GM10847 (cell line): ENCODE results near the gene ATP10A.

Experiments
- POLR2A ChIP-seq: IDR thresholded peaks from 2 replicates; pipeline ENCODE4 v1.6.1; 2011; ENCODE audit not compliant: insufficient read length; ENCODE audit errors: extremely low read depth

The ATP10A gene

DNA sequence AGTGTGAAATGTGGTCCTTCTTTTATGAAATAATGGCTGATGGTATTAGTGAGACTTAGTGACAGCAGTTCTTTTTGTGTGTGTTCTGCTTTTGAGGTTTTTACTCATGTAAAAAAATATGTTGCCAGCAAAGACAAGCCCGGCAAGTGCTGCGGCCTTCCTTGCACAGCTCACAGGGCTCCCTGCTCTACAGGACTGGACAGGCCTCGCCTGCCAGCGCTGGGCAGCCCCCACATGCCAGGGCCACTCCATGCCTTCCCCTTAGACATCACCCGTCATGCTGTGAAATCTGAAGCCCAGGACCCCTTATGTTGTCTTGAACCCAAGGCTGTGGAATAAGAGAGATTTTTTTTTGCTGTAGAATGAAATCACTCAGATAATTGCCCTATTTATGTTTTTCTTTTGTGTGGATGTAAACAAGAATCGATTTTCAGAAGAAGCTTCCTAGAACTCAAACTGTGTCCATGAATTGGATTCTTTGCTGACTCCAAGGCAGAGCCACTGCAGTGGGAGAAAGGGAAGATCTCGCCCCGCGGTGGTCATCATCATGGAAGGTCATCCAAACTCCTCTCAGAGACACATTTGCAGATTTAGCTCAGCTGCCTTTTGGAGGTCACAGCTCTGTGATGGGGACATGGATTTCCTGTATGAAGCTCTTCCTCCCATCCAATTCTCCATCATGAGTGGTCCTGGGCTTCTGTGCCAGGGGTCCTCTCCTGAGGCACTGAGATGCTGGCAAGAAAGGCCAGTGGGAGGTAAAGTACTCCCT, 150.8 kb downstream of the ATP10A start:
- no peak for TF ChIP-seq POLR2A

DNA sequence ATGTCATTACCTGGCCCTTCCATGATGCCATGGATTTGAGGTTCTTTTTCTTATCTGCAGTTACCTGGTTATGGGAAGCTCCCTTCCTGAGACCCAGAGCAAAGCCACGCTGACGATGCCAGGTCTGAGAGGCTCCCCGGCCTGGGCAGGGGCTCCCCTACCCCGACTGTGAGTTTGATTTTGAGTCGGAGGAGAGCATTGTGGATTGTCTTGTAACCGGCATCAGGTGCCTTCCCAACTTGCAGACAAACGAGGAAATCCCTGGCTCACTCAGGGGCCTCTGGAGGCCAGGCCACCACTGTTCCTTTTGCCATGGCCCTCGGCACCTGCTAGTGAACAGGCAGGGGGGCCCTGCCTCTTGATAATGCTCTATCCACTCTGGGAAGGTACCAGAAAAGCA, 151.4 kb downstream of the ATP10A start:
- no peak for TF ChIP-seq POLR2A

DNA sequence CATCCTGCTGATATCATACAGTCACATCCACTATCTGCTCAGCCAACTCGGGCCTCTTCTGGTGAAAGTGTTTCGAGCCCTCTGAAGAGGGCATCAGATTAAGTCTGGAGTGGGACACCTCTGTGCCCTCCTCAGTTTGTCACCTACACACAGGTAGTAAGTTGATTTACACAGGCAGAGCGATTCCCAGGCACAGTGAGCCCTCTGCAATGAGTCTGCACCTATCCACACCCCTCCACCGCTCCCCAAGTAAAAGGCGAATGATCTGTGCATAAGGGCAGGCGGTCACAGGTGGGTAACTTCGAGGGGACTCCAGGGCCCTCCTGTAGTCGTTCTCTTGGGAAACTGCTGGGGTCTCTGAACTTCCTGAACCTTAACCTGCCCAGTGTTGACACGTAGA, 152.0 kb downstream of the ATP10A start:
- TF ChIP-seq POLR2A, result no peak

DNA sequence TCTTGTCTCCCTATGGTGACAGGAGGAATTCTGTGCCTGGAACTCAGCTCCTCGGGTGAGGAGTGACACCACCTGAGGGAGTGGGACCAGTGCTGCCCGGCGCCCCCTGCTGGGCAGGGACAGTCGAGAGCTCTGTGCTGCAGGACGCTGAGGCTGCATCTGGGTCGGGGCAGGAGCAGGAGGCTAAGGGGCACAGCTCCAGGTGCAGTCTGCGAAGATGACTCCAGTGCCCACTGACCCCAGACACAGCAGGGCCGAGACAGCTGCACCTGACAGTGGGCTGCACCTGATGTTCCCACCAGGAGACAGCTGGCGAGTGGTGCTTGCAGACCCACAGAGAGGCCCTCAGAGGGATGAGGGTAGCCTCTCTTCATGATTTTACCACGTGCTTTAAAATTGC, 152.9 kb downstream of the ATP10A start:
- TF ChIP-seq POLR2A, result no peak

DNA sequence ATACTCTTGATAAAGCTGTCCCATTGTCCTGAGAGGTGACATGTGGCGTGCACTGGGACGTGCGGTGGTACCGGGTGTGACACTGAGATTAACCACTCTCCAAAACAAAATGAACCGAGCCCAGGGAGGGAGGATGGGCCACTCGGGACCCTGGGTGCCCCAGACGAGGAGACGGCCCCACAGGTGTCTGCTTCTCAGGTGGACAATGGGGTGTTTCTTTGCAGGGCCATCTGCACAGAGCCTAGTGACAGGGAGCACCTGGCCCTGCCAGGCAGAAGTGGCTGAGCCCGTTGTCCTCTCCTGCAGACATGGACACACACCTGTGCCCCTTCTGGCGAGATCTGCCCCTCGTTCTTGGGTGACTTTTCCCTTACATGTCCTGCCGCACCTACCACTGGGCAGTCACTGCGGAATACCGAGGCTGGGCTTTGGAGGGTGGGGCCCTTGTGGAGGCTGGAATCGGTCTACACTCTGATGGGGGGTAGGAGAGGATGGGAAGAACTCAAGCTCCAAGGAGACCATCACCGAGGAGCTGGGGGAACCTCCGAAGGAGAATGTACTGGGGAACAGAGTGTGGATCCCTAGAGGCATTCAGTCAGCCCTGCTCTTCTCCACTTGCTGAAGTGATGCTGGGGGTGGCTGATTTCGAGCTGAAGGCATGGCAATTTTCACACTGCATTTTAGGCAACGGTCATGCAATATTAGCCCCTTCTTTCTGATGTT, 153.5 kb downstream of the ATP10A start:
- TF ChIP-seq POLR2A, result no peak

DNA sequence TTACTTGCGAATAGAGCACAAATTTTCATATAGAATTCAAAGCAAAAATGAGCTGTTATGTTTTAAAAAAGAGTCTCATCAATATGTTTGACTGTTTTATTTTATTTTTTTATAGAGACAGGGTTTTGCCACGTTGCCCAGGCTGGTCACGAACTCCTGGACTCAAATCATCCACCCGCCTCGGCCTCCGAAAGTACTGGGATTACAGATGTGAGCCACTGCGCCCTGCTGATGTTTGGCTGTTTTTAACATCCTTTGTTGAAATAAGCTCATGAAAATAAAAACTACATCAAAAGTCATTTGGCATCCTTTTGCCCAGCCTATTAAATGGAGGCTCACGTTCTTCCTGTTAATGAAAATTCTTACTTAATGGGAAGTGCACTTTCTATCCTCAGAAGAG, 154.7 kb downstream of the ATP10A start:
- TF ChIP-seq POLR2A, result no peak

DNA sequence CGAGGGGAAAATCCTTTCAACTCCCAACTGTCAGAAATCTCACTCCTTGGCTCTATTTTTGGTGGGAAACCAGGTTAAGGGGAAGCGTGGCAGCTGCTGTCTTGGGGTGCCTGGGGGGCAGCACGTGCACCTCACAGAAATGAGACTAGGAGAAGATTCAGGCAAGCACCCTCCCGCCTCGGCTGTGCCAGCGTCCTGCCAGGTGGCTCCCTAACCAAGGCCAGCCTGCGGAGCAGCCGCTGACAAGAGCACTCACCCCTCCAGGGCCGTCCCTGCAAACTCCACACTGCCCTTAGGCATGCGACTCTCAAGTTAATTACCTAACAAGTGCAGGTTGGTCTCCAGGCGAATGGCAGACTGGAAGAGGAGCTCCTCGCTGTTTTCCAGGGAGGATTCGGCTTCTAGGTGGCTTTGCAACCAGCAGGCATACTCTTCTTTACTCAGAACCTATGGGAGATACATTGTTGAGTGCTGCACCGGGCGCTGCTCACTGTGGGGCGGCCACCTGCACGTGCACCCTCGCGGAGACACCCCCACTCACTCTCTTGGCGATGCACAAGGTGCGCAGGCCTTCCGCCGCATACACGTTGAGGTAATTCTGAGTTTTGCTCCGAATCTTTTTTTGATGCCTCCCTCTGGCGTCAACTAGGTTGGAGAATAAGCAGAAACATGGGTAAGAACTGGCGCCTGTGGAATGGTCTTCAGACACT, 155.3 kb downstream of the ATP10A start:
- no peak for TF ChIP-seq POLR2A

DNA sequence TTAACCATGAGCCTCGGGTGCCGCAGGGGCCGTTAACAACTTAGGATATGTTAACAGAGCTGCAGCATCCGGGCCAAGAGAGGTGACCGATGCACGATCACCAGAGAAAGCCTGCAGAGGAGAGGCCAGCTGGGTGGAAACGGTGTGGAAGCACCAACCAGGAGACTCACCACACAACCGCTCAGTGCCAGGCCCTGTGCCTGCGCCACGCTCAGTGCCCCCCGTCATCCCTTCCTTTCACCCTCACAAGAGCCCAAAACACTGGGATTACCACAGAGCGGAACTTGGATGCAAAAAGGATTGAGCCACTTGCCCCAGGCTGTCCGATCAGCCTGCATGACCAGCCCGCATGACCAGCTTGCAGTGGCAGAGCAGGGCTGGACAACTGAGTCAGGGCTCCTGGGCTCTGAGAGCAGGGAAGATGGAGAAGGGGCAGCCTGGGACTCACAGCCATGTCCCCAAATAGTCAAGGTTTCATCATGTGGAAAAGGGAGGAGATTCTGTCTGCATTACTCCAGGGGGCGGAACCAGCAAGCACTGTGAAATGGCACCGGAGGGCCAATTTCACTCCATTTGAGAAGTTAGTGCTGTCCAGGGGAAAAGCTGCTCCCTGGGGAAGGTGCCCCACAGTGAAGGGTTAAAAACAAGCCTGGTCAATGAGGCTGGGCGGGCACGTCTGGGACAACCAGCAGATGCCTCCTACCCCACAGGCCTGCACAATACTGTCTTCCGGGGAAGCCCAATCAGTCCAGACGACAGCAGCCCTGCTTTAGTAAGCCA, 156.8 kb downstream of the ATP10A start:
- TF ChIP-seq POLR2A, result no peak

DNA sequence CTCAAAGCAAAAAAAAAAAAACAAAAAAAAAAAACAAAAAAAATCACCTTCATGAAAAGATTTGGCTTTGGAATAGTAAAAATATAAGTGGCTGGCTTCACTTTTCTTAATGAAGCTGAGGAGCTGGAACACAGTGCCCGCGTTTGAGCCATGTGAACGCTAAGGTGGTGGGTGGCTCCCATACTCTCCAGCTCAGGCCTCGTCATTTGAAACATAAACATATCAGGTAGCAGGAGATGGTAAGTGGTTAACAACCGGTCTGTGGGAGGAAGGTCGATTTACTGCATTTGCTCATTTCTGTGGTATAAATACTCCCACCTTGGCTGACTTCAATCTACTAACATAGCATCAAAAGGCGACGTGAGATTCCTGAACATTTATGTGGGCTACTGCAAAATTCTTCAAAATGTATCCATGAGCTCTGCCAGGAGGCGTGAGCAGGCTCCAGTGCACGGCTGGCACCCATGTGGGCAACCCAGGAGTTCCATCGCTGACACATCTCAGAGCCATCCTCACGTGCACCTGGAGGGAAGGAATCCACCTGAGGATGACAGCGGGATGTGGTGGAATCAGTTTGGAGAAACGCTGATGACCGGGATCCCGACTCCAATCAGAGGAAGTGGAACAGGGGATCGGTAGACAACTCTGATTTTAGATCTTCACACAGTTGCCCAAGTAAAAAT, 157.6 kb downstream of the ATP10A start:
- TF ChIP-seq POLR2A, result no peak

DNA sequence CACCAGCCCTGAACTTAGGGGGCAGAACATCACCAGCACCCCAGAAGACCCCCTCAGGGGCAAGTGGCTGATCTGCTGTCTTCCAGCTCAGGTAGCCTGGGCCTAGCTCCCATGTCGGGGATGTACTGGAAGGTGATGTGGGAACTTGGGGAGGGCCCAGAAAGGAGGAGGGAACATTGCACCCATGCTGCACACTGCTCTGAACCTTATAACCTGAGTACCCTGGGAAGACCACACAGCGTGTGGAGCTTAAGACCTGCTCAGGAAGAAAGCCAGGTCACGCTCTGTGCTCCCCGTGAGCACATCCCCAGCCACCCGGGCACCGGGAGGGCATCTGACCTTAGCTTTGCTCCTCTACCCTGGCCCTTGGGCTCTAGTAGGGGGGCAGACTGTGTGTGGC, 159.4 kb downstream of the ATP10A start:
- no peak for TF ChIP-seq POLR2A

DNA sequence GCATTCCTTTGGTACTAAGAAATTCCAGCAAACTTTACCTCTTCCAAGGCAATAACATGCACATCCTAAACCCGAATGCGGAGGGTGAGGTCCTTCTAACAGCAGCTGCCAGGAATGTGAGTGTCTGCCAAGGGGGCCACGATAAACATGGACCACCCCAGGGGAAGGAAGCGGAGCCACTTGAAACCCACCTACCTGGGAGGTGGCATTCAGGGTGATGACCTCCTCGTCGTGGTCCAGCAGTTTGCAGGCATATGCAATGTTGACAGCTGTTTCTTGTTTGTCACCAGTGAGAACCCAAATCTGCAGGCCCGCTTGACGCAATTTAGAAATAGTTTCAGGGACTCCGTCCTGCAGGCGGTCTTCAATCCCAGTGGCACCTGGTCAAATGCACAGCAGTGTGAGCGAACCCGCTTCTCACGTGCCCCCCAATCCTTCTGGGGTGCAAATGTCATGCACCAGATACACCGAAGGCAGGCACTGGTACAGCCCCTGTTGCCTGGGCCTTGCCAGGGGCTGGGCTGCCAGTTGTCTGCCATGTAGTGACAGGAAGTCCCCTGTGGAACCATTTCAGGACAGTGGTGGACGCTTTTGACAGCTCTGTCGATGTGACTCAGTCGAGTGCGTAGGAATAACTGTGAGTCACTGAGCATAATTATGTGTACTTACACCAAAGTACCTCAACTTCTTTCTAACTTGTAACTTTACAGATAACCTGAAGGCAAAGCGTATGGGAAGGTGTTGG, 161.2 kb downstream of the ATP10A start:
- no peak for TF ChIP-seq POLR2A

DNA sequence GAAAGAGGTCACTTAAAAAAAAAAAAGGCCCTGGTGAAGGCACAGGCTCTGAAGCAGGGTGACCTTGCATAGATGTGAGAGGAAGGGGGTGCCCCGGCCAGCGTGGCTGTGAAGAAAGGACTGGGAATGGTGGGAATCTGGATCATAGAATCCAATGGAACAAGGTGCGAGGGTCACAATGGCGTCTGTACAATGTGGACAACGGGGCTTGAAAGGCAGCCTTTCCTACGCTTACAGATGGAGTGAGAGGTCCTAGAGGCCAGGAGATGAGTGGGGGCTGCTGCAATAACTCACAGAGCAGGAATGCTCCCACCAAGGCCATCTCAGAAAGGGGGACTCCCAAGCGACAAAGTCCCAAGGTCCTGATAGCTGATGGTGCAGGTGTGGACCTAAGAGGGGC, 162.2 kb downstream of the ATP10A start:
- no peak for TF ChIP-seq POLR2A

DNA sequence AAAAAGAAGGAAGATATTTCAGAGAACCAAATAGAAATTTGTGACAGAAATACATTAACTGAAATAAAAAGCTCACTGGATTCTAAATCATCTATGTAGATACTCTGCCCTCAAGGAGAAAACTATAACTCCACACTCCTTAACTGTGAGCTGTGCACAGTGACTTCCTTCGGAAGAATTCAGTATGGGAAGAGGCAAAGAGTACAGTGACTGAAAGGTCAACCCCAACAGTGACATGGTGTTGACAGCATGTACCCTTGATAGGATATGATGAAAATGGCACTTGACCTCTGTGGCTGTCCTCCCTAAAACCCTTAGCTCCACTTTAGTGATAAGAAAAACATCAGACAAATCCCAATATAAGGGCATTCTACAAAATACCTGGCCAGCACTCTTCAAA, 165.5 kb downstream of the ATP10A start:
- TF ChIP-seq POLR2A, result no peak

DNA sequence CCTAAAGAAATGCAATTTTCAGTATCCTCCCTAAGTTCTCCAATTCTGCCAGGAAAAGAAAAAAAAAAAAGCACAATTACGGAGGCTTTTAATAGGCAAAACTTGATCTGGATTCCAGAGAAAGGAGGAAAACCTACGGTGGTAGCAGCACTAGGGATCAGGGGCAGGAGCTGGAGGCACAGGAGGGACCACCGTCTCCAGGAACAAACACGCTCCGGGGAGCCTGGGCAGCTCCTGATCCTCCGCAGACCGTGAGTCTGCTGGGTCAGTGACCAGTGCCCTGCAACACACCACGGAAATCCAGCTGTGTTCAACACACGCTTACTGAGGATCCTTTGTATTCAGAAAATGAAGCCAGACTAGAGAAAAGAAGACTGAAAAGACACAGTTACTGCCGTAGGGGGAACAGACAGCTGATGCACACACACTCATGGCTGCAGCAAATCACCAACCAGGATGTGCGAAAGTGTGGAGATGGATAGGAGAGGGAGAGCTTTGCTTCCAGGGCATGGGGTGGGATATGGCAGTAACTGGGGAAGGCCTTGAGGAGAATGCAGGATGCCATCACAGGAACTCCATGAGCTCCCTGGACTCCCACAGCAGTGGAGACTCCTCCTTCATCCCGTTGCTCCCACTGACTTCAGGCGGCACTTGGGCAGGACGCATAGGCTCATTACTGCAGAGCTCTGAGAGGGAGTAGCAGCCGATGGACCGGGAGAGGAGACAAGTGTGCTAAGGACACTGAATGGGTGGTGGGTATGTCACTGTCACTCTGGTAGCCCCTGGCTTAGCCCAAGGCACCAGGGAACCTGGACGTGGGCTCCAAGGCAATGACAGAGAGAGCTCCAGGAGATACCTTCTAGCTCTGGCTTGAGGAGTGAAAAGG, 167.0 kb downstream of the ATP10A start:
- TF ChIP-seq POLR2A, result no peak
